ENCODE measurements around the gene ADA. TPM values are rescaled to one million over a fixed set of nuclear protein-coding genes. Genes with fewer than 3 reads are reported as not detected.

Gene ADA
- total and polyA plus RNA-seq, 9 of the 15 experiments (the other 6 are each of a cell fraction or from before 2014, with no cell fraction given) = 2.4 to 26.1 (median 5.3) TPM

DNA sequence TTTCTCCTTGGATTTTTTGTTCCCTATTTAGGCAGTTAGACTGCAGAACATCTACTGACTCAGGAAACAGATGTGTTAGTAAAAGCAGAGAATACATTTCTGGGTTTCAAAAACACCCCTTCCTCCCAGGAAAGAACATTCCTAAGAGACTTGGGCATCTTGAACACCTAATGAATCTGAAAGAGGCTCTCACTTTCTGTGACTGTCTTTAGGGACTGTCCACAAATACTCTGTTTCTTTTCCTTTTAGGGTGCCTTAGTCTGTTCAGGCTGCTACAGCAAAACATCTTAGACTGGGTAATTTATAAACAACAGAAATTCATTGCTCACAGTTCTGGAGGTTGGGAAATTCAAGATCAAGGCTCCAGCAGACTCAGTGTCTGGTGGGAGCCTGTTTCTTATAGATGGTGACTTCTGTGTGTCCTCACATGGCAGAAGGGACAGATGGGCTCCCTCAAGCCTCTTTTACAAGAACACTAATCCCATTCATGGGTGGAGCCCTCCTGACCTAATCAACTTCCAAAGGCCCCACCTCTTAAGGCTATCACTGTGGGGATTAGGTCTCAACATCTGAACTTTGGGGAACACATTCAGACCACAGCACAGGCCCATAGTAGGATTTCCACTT is 44.3 kb upstream of the ADA start:
- FAIRE-seq (no peak), DNase-seq (ENCODE audit: extremely low read depth in 1 of 4, low spot score in 3 of 4) (no peak), ATAC-seq (no peak)
- Histone ChIP-seq H2AFZ (ENCODE audit: low read depth, low read length) (no peak overlapping the region), H3K79me2 (ENCODE audit: control insufficient read depth, insufficient read depth, low read length) (no peaks in the 10 kb centered on the region), H4K20me1 (replicated peaks; ENCODE audit: control insufficient read depth, insufficient read depth, low read length) (no peaks in the 10 kb centered on the region), H3K4me2 (ENCODE audit: insufficient read depth, low read length) (no peak overlapping the region), H3K9me3 (replicated peaks; ENCODE audit: control insufficient read depth, insufficient read depth, low read depth, low read length) (peaks cover 4% of the 10 kb centered on the region), H3K27ac (ENCODE audit: extremely low read depth, low read depth, low read length) (no peak overlapping the region), H3K4me1 (replicated peaks in 1 of 2; ENCODE audit: control insufficient read depth in 2 of 2, insufficient read depth in 2 of 2, low read length in 2 of 2) (no peaks in the 10 kb centered on the region), H3K36me3 (ENCODE audit: control insufficient read depth, insufficient read depth, low read length) (no peaks in the 10 kb centered on the region), H3K9ac (ENCODE audit: insufficient read depth in 1 of 2, low read depth in 2 of 2, low read length in 2 of 2) (no peak overlapping the region), H3K4me3 (no peak overlapping the region), H3K9me1 (ENCODE audit: control insufficient read depth, insufficient read depth, low read length) (no peaks in the 10 kb centered on the region), H3K27me3 (ENCODE audit: control insufficient read depth in 2 of 2, insufficient read depth in 2 of 2, low read length in 2 of 2) (peaks cover 22 to 33% of the 10 kb centered on the region in 2 experiments; a peak in 3 of 5 replicates)
- no TSS peak for BruUV-seq (replicated peaks)
- in situ Hi-C loops (cut with MboI) = no loop called here
- CTCF ChIA-PET (ENCODE audit: low intra/inter-chr PET ratio) = no interaction called here
- TF ChIP-seq, protein P1, sequence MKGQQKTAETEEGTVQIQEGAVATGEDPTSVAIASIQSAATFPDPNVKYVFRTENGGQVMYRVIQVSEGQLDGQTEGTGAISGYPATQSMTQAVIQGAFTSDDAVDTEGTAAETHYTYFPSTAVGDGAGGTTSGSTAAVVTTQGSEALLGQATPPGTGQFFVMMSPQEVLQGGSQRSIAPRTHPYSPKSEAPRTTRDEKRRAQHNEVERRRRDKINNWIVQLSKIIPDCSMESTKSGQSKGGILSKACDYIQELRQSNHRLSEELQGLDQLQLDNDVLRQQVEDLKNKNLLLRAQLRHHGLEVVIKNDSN (CRISPR knock-in tag; IDR thresholded peaks at IDR 0.05) = no peak
- TF ChIP-seq ZNF124 (CRISPR knock-in tag; IDR thresholded peaks at IDR 0.05) = no peak
- TF ChIP-seq, protein P2, sequence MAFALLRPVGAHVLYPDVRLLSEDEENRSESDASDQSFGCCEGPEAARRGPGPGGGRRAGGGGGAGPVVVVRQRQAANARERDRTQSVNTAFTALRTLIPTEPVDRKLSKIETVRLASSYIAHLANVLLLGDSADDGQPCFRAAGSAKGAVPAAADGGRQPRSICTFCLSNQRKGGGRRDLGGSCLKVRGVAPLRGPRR (CRISPR knock-in tag; IDR thresholded peaks at IDR 0.05) = no peak
- TF ChIP-seq KLF6 (CRISPR knock-in tag; IDR thresholded peaks at IDR 0.05; ENCODE audit: borderline replicate concordance) = no peak
- no peak for TF ChIP-seq DMBX1 (CRISPR knock-in tag; IDR thresholded peaks at IDR 0.05; ENCODE audit: borderline replicate concordance)
- no peak for TF ChIP-seq ZBTB17 (CRISPR knock-in tag; IDR thresholded peaks at IDR 0.05)
- TF ChIP-seq NCOA2 (IDR thresholded peaks at IDR 0.05; ENCODE audit: partially characterized antibody in 2 of 2) = peak in 1 of 2 experiments; percentile 78
- intact Hi-C loops (cut with micrococcal nuclease) = no loop called here
- POLR2A ChIA-PET = no interaction called here
